Gastroesophageal sphincter (tissue), 3 donors: Measurements from ENCODE around the gene DMPK.

ENCODE experiments used
- CTCF ChIP-seq, 4 experiments: fragments of 200-600 bp in 2 of 4; fragments of 450-650 bp in 2 of 4; sonication (generic) in 1 of 4; IDR thresholded peaks; one replicate each; pipeline ENCODE4 v1.5.1; 2017 to 2019; ENCODE audit warnings: antibody characterized with exemption in 4 of 4, mild to moderate bottlenecking in 2 of 4, moderate library complexity in 2 of 4
- EP300 ChIP-seq: sonication (generic); formaldehyde crosslinking; IDR thresholded peaks from one replicate; pipeline ENCODE4 v1.6.1; 2017; ENCODE audit warnings: antibody characterized with exemption, mild to moderate bottlenecking
- POLR2AphosphoS5 ChIP-seq: sonication (generic); formaldehyde crosslinking; IDR thresholded peaks from one replicate; pipeline ENCODE4 v1.6.1; 2017; ENCODE audit warnings: antibody characterized with exemption

- no peak for TF ChIP-seq CTCF (IDR thresholded peaks at IDR 0.05)
- TF ChIP-seq EP300: no peak
- no peak for TF ChIP-seq POLR2AphosphoS5
Measured at GRCh38 chr19:45793876-45794275, 11.6 kb upstream of the DMPK start.
